Cardiac muscle cell (in vitro differentiated cells and primary cell): ENCODE data around the gene AOPEP. TPM values are rescaled to one million over a fixed set of nuclear protein-coding genes. Genes with fewer than 3 reads are reported as not detected.

Source experiments
- DNase-seq, 2 donors: peaks; one replicate each; pipeline versions ENCODE4 v3.0.0 to v3.0.0-alpha.2; 2010 to 2017; ENCODE audit warnings: low read depth in 1 of 2, low spot score in 1 of 2
- H3K27ac ChIP-seq: fragments of 200-600 bp; sonication (generic); 2 replicates; pipeline ENCODE4 v1.5.1; 2016
- H3K27me3 ChIP-seq: fragments of 200-600 bp; sonication (generic); 2 replicates; pipeline ENCODE4 v1.6.0; 2016; ENCODE audit warnings: control low read depth
- H3K36me3 ChIP-seq: fragments of 200-600 bp; sonication (generic); 2 replicates; pipeline ENCODE4 v1.5.1; 2016; ENCODE audit warnings: control low read depth
- H3K4me1 ChIP-seq: fragments of 200-600 bp; sonication (generic); 2 replicates; pipeline ENCODE4 v1.8.1; 2017; ENCODE audit warnings: low read depth, mild to moderate bottlenecking, mixed run types
- H3K4me3 ChIP-seq: fragments of 200-600 bp; sonication (generic); 2 replicates; pipeline ENCODE4 v1.5.1; 2016; ENCODE audit warnings: mild to moderate bottlenecking
- H3K9me3 ChIP-seq: fragments of 200-600 bp; sonication (generic); 2 replicates; pipeline ENCODE4 v1.5.1; 2017; ENCODE audit warnings: low read depth, mild to moderate bottlenecking, control low read depth
- polyA plus RNA-seq: library from polyadenylated mRNA; unstranded; fragments of >200 nt; fragmentation: Nextera tagmentation; extraction: Ambion mirVana; gene quantifications from 2 replicates; pipeline ENCODE4 v1.2.1, GENCODE V29; 2016
- total RNA-seq: library from RNA; depleted of rRNA; stranded (reverse); fragments of >200 nt; gene quantifications from 2 replicates; pipeline ENCODE4 v1.2.3, GENCODE V29; 2016
- TF ChIP-seq, protein P1 (sequence below): IDR thresholded peaks from 2 replicates; pipeline ENCODE4 v1.5.1; 2012; ENCODE audit warnings: low read depth, mild to moderate bottlenecking, low read length

AOPEP gene
- total and polyA plus RNA-seq, 2 experiments from 2014 or later: 46.8 to 88.7 TPM

DNA sequence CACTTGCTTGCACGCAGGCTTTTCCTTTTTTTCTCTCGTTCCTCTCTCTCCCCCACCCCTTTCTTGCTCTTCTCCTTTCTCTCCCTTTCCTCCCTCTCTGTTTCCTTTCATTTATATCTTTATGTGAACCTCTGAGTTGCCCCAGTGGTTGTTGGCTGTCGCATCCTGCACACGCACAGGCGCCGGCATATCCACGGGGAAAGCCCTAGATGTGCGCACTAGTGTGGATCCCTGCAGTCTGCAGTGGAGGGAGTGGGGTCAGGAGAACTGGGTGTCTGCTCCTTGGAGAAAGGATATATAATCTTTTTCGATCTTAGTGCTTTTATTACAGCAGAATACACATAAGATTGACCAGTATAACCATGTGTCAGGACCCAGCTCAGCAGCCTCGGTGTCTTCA is 367.5 kb downstream of the AOPEP start:
- no peak for DNase-seq
- Histone ChIP-seq H3K27me3 (no peaks in the 10 kb centered on the region), H3K9me3 (no peaks in the 10 kb centered on the region), H3K36me3 (no peaks in the 10 kb centered on the region), H3K27ac (no peak overlapping the region), H3K4me1 (peaks cover 27% of the 10 kb centered on the region), H3K4me3 (no peak overlapping the region)
- TF ChIP-seq, protein P1, sequence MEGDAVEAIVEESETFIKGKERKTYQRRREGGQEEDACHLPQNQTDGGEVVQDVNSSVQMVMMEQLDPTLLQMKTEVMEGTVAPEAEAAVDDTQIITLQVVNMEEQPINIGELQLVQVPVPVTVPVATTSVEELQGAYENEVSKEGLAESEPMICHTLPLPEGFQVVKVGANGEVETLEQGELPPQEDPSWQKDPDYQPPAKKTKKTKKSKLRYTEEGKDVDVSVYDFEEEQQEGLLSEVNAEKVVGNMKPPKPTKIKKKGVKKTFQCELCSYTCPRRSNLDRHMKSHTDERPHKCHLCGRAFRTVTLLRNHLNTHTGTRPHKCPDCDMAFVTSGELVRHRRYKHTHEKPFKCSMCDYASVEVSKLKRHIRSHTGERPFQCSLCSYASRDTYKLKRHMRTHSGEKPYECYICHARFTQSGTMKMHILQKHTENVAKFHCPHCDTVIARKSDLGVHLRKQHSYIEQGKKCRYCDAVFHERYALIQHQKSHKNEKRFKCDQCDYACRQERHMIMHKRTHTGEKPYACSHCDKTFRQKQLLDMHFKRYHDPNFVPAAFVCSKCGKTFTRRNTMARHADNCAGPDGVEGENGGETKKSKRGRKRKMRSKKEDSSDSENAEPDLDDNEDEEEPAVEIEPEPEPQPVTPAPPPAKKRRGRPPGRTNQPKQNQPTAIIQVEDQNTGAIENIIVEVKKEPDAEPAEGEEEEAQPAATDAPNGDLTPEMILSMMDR: no peak

DNA sequence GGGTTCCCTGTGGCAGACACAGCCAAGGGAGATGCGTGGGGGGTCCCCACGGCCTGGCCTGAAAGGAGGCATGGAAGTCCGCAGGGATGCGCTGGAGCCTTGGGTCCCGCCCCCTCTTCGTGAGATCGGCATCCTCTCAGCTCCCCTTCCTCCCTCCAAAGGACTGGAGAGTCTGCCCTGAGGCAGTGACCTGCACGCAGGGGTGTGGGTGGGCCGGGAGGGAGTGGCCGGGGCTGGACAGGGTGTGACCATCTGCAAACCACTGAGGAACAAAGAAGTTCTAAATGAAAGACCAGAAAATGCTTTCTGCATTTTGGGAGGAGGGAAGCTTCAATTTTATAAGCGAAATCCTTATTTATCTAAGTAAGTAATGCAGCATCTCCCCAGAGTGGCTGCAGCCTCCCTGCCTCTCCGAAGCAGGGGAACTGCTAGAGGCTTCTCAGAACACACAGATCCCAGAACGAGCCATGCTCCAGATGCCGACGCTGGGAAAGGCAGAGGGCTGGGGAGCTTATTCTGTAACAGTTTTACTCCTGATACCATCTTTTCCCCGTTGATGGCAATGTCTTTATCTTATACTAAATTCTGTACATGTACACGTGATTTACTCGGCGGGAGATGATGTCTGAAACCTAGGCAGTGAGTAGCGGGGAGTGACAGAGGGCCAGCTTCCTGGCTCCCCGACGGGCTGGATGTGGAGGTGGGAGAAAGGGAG is 369.3 kb downstream of the AOPEP start:
- no peaks in the 10 kb centered on the region for H3K9me3 ChIP-seq
- no peaks in the 10 kb centered on the region for H3K36me3 ChIP-seq
- no peak for DNase-seq
- no peak overlapping the region for H3K4me3 ChIP-seq
- no peaks in the 10 kb centered on the region for H3K27me3 ChIP-seq
- H3K4me1 ChIP-seq: peaks cover 28% of the 10 kb centered on the region
- TF ChIP-seq, protein P1: no peak
- H3K27ac ChIP-seq: no peak overlapping the region

DNA sequence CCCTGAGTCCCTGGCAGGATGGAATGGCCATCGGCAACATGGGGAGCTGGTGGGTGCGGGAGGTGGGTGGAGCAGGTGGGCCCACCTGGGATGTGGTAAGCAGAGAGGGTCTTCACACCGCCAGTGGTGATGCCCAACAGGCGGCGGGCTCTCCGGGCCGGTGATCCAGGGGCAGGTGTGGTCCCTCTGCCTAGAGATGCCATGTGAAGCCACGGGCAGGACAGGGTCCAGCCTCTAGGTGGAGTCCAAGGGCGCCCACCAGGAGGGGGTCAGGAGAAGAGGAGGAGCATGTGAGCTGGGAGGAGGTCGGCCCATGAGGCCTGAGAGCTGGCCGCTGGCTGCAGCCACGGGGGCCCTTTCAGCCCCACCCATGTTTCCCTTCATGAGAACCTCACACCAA is 369.9 kb downstream of the AOPEP start:
- no peaks in the 10 kb centered on the region for H3K27me3 ChIP-seq
- no peak overlapping the region for H3K4me3 ChIP-seq
- no peak overlapping the region for H3K27ac ChIP-seq
- no peaks in the 10 kb centered on the region for H3K36me3 ChIP-seq
- TF ChIP-seq, protein P1: no peak
- H3K4me1 ChIP-seq: peaks cover 22% of the 10 kb centered on the region
- H3K9me3 ChIP-seq: no peaks in the 10 kb centered on the region
- no peak for DNase-seq

DNA sequence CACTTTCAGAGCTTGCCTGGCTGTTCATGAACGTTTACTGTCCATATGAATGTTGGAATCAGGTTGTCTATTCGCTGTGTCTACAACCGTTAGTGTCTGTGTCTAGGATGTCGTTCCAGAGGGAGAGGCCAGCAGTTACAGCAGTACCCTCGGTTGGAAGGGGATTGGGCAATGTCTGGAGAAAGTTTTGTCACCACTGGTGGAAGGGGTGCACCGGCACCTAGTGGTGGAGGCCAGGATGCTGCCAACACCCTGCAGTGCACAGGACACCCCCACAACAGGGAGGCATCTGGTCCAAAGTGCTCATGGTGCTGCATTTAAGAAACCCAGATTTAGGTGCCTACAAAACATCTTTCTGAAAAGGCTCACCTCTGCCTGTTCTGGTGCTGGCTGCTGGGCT is 370.3 kb downstream of the AOPEP start:
- Histone ChIP-seq H3K9me3 (no peaks in the 10 kb centered on the region), H3K4me3 (no peak overlapping the region), H3K27me3 (no peaks in the 10 kb centered on the region), H3K4me1 (peaks cover 18% of the 10 kb centered on the region), H3K36me3 (no peaks in the 10 kb centered on the region), H3K27ac (no peak overlapping the region)
- no peak for DNase-seq
- TF ChIP-seq, protein P1: no peak

DNA sequence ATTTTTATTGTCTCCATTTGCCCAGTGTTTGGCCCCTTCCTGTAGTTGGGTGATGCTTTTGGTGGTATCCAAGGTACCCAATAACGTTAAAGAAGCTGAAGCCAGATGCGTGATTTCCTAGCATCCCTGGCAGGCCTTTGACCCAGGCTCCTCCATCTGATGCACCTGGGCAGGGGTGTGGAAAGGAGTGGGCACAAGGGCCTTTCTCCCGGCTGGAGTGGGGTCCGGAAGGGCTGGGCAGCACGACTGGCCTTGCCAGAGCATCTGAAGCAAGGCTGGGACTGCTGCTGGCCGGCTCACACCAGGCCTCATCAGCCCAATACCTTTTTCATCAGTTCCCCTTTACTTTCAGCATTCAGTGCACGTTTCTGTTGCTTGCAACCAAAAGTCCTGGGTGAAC is 370.8 kb downstream of the AOPEP start:
- H3K9me3 ChIP-seq: no peaks in the 10 kb centered on the region
- no peak overlapping the region for H3K27ac ChIP-seq
- peaks cover 13% of the 10 kb centered on the region for H3K4me1 ChIP-seq
- TF ChIP-seq, protein P1: no peak
- DNase-seq: no peak
- no peaks in the 10 kb centered on the region for H3K27me3 ChIP-seq
- no peaks in the 10 kb centered on the region for H3K36me3 ChIP-seq
- no peak overlapping the region for H3K4me3 ChIP-seq
